HG03354 (cell line): ENCODE results near the gene IPPK.

Source experiments
- ATAC-seq: cut with Tn5 transposase; IDR thresholded peaks from one replicate; pipeline ENCODE4 v1.9.1; 2021; ENCODE audit warnings: mild to moderate bottlenecking; ENCODE audit not compliant: unreplicated experiment, poor library complexity, severe bottlenecking

The IPPK gene

GRCh38 chr9:92704528-92704927, 34.6 kb upstream of the IPPK start:
- ATAC-seq: no peak

DNA sequence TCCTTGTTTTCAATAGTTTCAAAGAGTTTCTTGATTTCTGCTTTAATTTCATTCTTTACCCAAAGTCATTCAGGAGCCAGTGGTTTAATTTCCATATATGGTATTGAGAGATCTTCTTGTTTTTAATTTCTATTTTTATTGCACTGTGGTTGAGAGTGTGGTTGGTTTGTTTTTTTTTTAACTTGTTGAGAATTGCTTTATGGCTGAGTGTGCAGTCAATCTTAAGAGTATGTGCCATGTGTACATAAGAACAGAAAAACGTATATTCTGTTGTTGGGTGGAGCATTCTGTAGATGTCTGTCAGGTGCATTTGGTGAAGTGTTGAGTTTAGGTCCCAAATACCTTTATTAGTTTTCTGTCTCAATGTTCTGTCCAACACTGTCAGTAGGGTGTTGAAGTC, 26.7 kb upstream of the IPPK start:
- ATAC-seq: no peak

DNA sequence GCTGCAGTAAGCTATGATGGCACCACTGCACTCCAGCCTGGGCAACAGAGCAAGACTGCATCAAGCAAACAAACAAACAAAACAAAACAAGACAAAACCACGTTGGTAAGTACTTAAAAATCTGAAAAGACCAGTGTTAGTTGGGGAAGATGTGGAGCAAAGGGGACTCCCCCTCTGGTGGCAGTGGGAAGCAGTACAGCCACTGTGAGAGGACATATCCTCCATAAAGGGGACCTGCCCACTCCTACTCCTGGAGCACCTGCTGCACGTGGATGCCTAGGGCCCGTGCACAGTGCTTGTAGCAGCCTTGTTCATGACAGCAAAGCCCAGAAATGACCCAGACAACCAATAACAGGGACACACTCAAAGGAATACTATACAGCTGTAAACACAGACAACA, 17.0 kb upstream of the IPPK start:
- ATAC-seq: no peak

- ATAC-seq: no peak
These were observed 15.1 kb upstream of the IPPK start for GRCh38 chr9:92685022-92685421.

DNA sequence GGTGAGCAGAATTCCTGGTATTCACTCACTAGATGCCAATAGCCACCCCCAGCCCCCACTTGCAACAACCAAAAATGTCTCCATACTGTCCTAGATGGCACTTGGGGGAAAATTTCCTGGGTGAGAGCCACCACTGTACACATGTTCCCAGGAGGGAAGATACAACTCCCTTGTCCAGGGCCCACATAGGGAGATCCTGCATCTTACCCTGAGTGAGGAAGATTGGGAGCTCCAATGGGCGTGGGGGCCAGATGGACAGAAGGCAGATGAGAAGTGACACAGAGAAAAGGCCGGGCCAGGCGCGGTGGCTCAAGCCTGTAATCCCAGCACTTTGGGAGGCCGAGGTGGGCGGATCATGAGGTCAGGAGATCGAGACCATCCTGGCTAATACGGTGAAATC, 12.3 kb upstream of the IPPK start:
- no peak for ATAC-seq

- ATAC-seq: no peak
These were observed 10.5 kb upstream of the IPPK start for GRCh38 chr9:92680166-92681119.

GRCh38 chr9:92679413-92680165, 9.7 kb upstream of the IPPK start:
- no peak for ATAC-seq

DNA sequence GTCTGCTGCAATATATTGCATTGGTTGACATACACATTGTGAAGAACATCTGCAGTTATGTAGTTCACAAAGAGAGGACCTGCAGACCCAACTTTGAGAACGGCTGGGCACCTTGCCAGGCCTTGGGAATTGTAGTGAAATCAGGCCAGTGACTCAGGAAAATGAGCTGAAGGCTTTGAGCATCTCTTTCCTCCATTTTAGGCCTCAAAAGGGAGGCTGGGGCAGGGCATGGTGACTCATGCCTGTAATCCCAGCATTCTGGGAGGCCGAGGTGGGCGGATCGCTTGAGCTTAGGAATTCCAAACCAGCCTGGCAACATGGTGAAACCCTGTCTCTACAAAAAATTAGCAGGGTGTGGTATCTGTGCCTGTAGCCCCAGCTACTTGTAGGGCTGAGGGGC, 1.4 kb upstream of the IPPK start:
- ATAC-seq: no peak

DNA sequence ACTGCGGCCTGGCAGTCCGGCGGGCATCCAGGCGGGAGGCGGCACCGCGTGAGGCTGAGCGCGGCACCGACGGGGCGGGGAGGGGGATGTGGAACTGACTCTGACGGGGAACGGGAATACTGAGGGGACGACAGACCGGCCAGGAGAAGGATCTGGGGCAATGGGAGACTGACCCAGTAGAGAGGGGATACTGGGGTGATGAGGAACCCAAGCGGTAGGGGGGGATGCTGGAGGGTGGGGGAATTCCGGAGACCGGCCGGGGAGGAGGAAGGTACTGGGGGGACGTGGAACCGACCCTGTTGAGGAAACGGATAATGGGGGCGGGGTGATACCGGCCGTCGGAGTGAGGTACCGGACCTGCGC, 423 bp downstream of the IPPK start:
- peak; percentile 15 for ATAC-seq

- ATAC-seq: no peak
These were observed 995 bp downstream of the IPPK start for GRCh38 chr9:92668746-92669526.

DNA sequence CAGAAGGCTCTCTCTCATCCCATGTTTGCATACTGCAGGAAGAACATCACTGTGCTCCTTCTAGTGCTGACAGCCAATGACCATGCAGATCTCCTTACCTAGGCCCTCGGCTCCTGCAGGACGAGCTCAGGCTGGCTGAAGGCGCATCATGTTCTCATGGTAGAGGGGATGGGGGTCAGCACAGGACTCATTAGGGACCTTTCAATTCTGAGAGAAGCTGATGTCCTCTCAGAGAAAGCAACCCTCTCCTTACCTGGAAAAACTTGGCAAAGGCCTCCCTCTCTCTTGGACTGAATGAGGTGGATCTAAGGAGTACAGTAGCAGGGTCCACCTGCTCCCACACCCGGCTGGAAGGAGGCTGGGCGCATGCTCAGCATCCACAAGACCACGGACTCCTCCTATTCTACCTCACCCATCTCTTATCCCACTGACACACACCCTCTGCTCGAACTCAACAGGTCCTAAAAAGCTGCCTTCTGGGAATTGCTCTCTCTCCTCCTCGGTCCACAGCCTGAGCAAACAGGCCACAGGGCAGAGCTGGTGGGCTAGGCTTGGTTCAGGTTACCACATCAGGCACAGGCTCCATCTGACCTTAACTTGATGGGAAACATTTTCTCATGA, 2.9 kb downstream of the IPPK start:
- no peak for ATAC-seq

GRCh38 chr9:92666236-92666635, 3.7 kb downstream of the IPPK start:
- ATAC-seq: no peak

- ATAC-seq: no peak
These were observed 4.1 kb downstream of the IPPK start for GRCh38 chr9:92665836-92666235.

DNA sequence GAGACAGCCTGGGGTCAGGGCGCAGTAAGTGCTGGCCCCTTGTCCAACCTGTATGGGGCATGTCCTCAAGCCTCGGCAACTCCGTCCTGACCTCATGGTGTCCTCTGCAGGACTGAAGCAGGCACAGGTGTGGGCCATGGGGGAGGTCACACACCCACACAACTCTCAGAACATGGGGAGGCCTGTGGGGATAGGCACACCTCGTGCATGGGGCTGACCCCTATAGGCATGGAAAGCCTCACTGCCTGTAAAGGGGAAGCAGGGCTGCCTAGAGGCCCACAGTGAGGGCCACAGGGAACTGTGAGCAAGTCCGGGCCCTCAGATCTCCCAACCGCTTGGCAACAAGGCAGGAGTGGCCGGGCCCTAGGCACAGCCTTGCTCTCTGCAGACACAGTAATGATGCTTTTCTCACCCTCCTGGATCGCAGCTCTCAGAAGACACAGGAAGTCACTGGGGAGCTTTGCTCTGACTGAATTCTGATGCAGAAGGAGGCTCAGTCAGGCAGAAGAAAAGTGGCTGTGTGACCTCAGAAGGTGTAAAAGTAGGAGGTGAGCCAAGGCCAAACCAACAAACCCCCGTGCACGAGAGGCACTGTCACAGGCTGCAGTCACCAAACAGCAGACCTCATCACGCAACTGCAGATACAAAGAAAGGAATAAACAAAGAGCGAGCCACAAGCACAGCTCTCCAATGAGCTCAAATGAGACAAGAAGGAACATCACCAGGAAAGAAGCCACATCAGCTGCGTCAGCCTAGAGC, 5.4 kb downstream of the IPPK start:
- no peak for ATAC-seq

GRCh38 chr9:92663951-92664350, 6.0 kb downstream of the IPPK start:
- no peak for ATAC-seq

DNA sequence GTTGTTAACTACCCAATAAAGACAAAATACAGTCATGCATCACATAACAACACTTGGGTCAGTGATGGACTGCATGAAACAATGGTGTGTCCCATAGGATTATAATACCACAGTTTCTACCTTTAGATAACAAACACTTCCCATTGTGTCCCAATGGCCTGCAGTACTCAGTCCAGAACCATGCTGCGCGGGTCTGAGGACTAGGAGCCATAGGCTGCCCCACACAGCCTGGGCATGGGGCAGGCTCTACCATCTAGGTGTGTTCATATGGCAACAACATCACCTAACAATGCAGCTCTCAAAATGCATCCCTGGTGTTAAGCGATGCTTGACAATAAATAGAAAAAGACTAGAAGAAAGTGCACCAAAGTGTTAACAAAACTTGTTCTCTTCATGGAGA, 6.8 kb downstream of the IPPK start:
- ATAC-seq: no peak

DNA sequence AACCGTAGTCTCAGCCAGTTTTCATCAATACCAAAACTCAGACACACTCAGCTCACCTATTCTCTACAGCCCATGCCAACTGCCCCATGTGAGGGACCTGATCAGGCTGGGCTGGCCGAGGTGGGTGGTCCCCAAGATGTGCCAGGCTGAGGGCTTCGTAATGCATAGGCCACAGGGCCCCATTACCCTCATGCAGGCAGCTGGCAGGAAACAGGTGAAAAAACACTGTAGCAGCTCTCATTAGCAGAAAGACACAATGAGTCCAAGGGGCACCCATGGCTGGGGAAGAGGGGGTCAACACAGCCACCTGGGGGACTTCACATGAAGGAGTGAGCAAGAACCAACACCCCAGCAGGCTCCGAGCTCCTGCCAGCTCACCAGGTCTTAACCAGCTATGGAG, 8.2 kb downstream of the IPPK start:
- no peak for ATAC-seq

DNA sequence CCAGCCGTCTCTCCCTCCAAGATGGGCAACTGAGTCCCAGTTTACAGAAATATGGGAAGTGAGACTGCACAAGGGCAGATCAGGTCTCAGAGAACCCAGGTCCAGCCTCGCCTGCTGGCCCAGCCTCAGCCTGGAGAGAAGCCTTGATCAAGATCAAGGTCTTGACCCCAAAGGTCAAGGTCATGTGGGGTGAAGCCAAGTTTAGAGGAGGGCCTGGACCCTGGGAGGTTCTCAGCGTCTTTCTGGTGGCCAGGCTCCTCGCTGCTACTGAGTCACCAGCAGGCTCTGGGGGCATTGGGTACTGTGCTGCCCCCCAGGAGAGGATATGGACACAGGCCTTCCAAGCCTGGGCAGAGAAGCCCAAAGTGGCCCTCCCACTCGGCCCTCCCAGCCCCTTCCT, 8.8 kb downstream of the IPPK start:
- ATAC-seq: no peak

GRCh38 chr9:92660266-92660665, 9.7 kb downstream of the IPPK start:
- ATAC-seq: no peak
